ENCODE data around the gene SH3GL2.

SH3GL2 gene

DNA sequence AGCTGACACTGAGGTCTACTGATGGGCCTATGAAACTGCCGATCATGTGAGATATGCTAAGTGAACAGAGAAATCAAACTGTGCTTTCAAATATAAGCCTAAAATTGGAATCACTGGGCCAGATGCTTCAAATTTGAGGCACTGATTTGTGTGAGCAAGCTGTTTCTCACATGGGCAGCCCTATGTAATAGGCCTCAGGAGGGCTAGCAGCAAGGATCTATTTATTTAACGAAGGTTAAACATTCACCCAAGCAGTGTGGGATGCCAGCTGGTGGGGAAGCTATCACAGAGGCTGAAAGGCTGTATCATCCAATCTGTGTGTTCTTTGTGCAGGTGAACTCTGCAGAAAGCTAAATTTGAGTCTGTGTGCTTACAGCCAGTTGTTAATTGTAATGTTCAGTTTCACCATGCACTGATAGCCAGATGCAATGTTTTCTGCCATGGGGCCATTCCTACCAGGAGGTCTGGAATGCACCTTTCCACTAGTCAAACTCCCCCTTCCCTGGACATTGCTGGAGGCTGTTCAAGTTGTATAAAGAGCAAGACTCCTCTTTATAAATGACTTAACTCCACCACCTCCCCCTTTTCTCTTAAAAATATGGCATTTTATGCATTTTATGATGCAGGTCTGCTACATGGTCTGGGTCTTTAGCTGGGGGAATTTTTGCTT, 228.9 kb downstream of the SH3GL2 start:
- Histone ChIP-seq H3K27me3 (ENCODE audit: insufficient read depth, low read length, poor library complexity, severe bottlenecking) (no peaks in the 10 kb centered on the region), H3K79me2 (ENCODE audit: insufficient read depth, low read length) (no peaks in the 10 kb centered on the region), H3K4me3 (ENCODE audit: low read length, poor library complexity, severe bottlenecking) (no peak overlapping the region), H3K9me2 (replicated peaks; ENCODE audit: low read depth, low read length) (no peaks in the 10 kb centered on the region), H3K9me3 (ENCODE audit: insufficient read depth, low read depth, low read length) (no peaks in the 10 kb centered on the region), H2AFZ (ENCODE audit: low read length) (no peak overlapping the region), H3K4me1 (ENCODE audit: insufficient read depth, low read length, poor library complexity, severe bottlenecking) (no peaks in the 10 kb centered on the region), H3K36me3 (ENCODE audit: insufficient read depth, low read length) (no peaks in the 10 kb centered on the region), H3K4me2 (ENCODE audit: low read depth, low read length, poor library complexity, severe bottlenecking) (no peak overlapping the region), H4K20me1 (ENCODE audit: insufficient read depth, low read length, poor library complexity, severe bottlenecking) (no peaks in the 10 kb centered on the region), H3K9ac (ENCODE audit: low read depth, low read length, poor library complexity, severe bottlenecking) (no peak overlapping the region), H3F3A (ENCODE audit: low read depth) (no peaks in the 10 kb centered on the region)
- TF ChIP-seq, protein P1, sequence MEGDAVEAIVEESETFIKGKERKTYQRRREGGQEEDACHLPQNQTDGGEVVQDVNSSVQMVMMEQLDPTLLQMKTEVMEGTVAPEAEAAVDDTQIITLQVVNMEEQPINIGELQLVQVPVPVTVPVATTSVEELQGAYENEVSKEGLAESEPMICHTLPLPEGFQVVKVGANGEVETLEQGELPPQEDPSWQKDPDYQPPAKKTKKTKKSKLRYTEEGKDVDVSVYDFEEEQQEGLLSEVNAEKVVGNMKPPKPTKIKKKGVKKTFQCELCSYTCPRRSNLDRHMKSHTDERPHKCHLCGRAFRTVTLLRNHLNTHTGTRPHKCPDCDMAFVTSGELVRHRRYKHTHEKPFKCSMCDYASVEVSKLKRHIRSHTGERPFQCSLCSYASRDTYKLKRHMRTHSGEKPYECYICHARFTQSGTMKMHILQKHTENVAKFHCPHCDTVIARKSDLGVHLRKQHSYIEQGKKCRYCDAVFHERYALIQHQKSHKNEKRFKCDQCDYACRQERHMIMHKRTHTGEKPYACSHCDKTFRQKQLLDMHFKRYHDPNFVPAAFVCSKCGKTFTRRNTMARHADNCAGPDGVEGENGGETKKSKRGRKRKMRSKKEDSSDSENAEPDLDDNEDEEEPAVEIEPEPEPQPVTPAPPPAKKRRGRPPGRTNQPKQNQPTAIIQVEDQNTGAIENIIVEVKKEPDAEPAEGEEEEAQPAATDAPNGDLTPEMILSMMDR (conservative IDR thresholded peaks at IDR 0.05; ENCODE audit: low read length): no peak
- no peak for TF ChIP-seq EZH2phosphoT487 (IDR thresholded peaks at IDR 0.05; ENCODE audit: borderline replicate concordance)

DNA sequence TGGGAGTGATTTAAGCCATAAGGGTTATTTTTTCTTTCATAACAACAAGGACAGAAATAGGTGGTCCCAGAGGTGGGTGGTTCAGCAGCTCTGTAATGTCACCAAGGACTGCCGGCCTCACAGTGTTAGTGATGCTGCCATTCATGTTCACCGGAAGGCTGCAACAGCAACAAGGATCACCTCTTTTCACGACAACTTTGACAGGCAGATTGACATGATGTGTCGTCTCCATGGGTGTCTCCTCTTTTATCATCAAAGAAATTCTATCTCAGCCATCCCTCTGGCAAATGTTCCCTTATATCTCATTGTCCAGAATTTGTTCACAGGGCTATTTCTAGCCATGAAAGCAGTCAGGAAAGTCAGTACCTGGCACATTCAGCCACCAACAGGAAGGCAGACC, 231.5 kb downstream of the SH3GL2 start:
- Histone ChIP-seq H3F3A (ENCODE audit: low read depth) (no peaks in the 10 kb centered on the region), H3K36me3 (ENCODE audit: insufficient read depth, low read length) (no peaks in the 10 kb centered on the region), H3K9me3 (ENCODE audit: insufficient read depth, low read depth, low read length) (no peaks in the 10 kb centered on the region), H3K79me2 (ENCODE audit: insufficient read depth, low read length) (no peaks in the 10 kb centered on the region), H3K4me3 (ENCODE audit: low read length, poor library complexity, severe bottlenecking) (no peak overlapping the region), H3K27me3 (ENCODE audit: insufficient read depth, low read length, poor library complexity, severe bottlenecking) (no peaks in the 10 kb centered on the region), H3K4me1 (ENCODE audit: insufficient read depth, low read length, poor library complexity, severe bottlenecking) (no peaks in the 10 kb centered on the region), H3K4me2 (ENCODE audit: low read depth, low read length, poor library complexity, severe bottlenecking) (peak overlapping the region; percentile 13), H2AFZ (ENCODE audit: low read length) (no peak overlapping the region), H3K9me2 (replicated peaks; ENCODE audit: low read depth, low read length) (no peaks in the 10 kb centered on the region), H3K9ac (ENCODE audit: low read depth, low read length, poor library complexity, severe bottlenecking) (no peak overlapping the region), H4K20me1 (ENCODE audit: insufficient read depth, low read length, poor library complexity, severe bottlenecking) (no peaks in the 10 kb centered on the region)
- TF ChIP-seq EZH2phosphoT487 (IDR thresholded peaks at IDR 0.05; ENCODE audit: borderline replicate concordance): no peak
- TF ChIP-seq, protein P1 (conservative IDR thresholded peaks at IDR 0.05; ENCODE audit: low read length): no peak

DNA sequence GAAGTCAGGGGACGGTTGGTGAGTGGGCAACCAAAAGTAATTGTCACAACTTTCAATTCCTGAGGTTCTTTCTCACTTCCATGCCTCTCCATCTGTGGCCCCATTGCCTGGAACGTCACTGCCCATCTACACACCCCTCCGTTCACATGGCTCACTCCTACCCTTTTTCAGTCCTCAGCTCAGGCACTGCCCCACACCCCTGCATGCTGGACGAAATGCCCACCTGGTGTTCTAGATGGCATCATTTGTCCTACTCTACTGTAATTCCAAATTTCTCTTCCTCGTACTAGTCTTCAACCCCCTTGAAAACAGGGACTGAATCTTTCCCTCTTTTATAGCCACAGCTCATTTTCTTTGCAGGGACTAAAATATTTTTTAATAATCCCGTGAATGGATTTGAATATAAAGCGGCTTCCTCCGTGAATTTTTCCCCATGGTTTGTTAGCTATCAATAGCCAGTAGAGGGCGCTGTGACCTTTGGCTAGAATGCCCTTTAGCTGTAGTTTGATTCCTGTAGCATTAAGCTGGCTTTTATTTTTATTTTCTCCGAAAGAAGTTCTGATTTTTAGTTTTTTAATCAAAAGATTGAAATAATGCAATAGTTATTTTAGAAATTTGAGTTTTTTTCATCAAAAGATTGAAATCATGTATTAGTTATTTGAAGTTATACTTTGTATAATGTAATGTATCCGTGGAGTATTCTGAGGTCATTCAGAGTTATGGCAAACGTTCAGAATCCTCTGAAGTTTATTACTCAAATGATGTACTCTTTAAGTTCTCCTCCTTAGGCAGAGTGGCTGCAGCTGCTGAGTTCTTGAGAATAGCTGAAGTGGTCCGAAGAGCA, 232.1 kb downstream of the SH3GL2 start:
- Histone ChIP-seq H2AFZ (ENCODE audit: low read length) (no peak overlapping the region; the same call in none of the 2 replicates), H3K27me3 (ENCODE audit: insufficient read depth, low read length, poor library complexity, severe bottlenecking) (no peaks in the 10 kb centered on the region), H3F3A (ENCODE audit: low read depth) (no peaks in the 10 kb centered on the region), H3K9me3 (ENCODE audit: insufficient read depth, low read depth, low read length) (no peaks in the 10 kb centered on the region), H3K9ac (ENCODE audit: low read depth, low read length, poor library complexity, severe bottlenecking) (no peak overlapping the region), H4K20me1 (ENCODE audit: insufficient read depth, low read length, poor library complexity, severe bottlenecking) (no peaks in the 10 kb centered on the region), H3K36me3 (ENCODE audit: insufficient read depth, low read length) (no peaks in the 10 kb centered on the region), H3K4me2 (ENCODE audit: low read depth, low read length, poor library complexity, severe bottlenecking) (peak overlapping the region; percentile 13), H3K4me3 (ENCODE audit: low read length, poor library complexity, severe bottlenecking) (no peak overlapping the region), H3K4me1 (ENCODE audit: insufficient read depth, low read length, poor library complexity, severe bottlenecking) (no peaks in the 10 kb centered on the region), H3K79me2 (ENCODE audit: insufficient read depth, low read length) (no peaks in the 10 kb centered on the region), H3K9me2 (replicated peaks; ENCODE audit: low read depth, low read length) (no peaks in the 10 kb centered on the region)
- TF ChIP-seq EZH2phosphoT487 (IDR thresholded peaks at IDR 0.05; ENCODE audit: borderline replicate concordance): no peak
- TF ChIP-seq, protein P1 (conservative IDR thresholded peaks at IDR 0.05; ENCODE audit: low read length): peak; percentile 92
